Renal pelvis (tissue), 4 donors: Measurements from ENCODE around the gene SMG9. TPM values are rescaled to one million over a fixed set of nuclear protein-coding genes. Genes with fewer than 3 reads are reported as not detected.

Source experiments
- DNase-seq: peaks from one replicate; pipeline ENCODE4 v3.0.0-alpha.2; 2013
- polyA plus RNA-seq, 3 donors: library from polyadenylated mRNA; unstranded; fragments of 120-200 nt; gene quantifications; one replicate each; pipeline ENCODE4 v1.2.1, GENCODE V29; 2013; ENCODE audit not compliant: insufficient read length in 3 of 3

The SMG9 gene
- polyA plus RNA-seq, 3 donors: 53.0 to 62.8 (median 57.0) TPM

- DNase-seq: no peak
These were observed 27.2 kb downstream of the SMG9 start for GRCh38 chr19:43727593-43727853.

- no peak for DNase-seq
These were observed 27.8 kb downstream of the SMG9 start for GRCh38 chr19:43726736-43727592.

- no peak for DNase-seq
These were observed 29.3 kb downstream of the SMG9 start for GRCh38 chr19:43725468-43725867.

GRCh38 chr19:43724896-43725295 lies 29.9 kb downstream of the SMG9 start:
- no peak for DNase-seq

- DNase-seq: no peak
These were observed 31.2 kb downstream of the SMG9 start for GRCh38 chr19:43723588-43723987.

- no peak for DNase-seq
These were observed 33.2 kb downstream of the SMG9 start for GRCh38 chr19:43721469-43722048.

- DNase-seq: no peak
These were observed 33.8 kb downstream of the SMG9 start for GRCh38 chr19:43720936-43721335.

- no peak for DNase-seq
These were observed 34.8 kb downstream of the SMG9 start for GRCh38 chr19:43719918-43720317.

- DNase-seq: no peak
These were observed 35.3 kb downstream of the SMG9 start for GRCh38 chr19:43719378-43719868.

GRCh38 chr19:43718627-43719377 lies 36.0 kb downstream of the SMG9 start:
- DNase-seq: no peak

- no peak for DNase-seq
These were observed 39.0 kb downstream of the SMG9 start, which contains the start of gene IRGC for GRCh38 chr19:43715776-43716175. Gene IRGC (plus strand): TSS chr19:43716076. CDS start chr19:43718559, 2,483 bp downstream.

- no peak for DNase-seq
These were observed 41.6 kb downstream of the SMG9 start for GRCh38 chr19:43713208-43713607.

- no peak for DNase-seq
These were observed 42.9 kb downstream of the SMG9 start for GRCh38 chr19:43711751-43712355.

- DNase-seq: no peak
These were observed 46.0 kb downstream of the SMG9 start for GRCh38 chr19:43708716-43709115.

GRCh38 chr19:43707158-43707712 lies 47.5 kb downstream of the SMG9 start:
- DNase-seq: no peak

GRCh38 chr19:43705729-43706128 lies 49.0 kb downstream of the SMG9 start:
- no peak for DNase-seq

GRCh38 chr19:43704002-43704705 lies 50.6 kb downstream of the SMG9 start:
- no peak for DNase-seq

GRCh38 chr19:43700395-43701000 lies 54.3 kb downstream of the SMG9 start:
- no peak for DNase-seq

GRCh38 chr19:43699506-43700394 lies 55.0 kb downstream of the SMG9 start:
- DNase-seq: peak; percentile 58

- DNase-seq: no peak
These were observed 57.5 kb downstream of the SMG9 start for GRCh38 chr19:43697295-43697694.
